GM12878 (cell line): Measurements from ENCODE around the gene WWOX. TPM values are rescaled to one million over a fixed set of nuclear protein-coding genes. Genes with fewer than 3 reads are reported as not detected.

Source experiments
- ATAC-seq: fragments of 200-7000 bp; cut with Tn5 transposase; 3 replicates; pipeline ENCODE4 v1.9.1; 2020; ENCODE audit warnings: mild to moderate bottlenecking, moderate library complexity
- BruUV-seq: library from RNA; stranded (reverse); fragments of 400-500 nt; replicated peaks from 2 replicates; lab custom pipeline; 2021; lab: Mats Ljungman, UMichigan
- CTCF ChIA-PET: fragments of 300-600 bp; sonication (Branson Sonifier 250); formaldehyde crosslinking; extraction: SDS; loops from one replicate; lab custom pipeline; 2021; ENCODE audit warnings: inconsistent platforms; lab: Yijun Ruan, JAX
- POLR2A ChIA-PET: fragments of 350-600 bp; formaldehyde crosslinking; extraction: SDS; loops from one replicate; lab custom pipeline; 2021; ENCODE audit warnings: inconsistent platforms; lab: Charles Lee
- RAD21 ChIA-PET: fragments of 300-600 bp; sonication (Branson Sonifier 250); formaldehyde crosslinking; loops from one replicate; lab custom pipeline; 2023; ENCODE audit warnings: antibody characterized with exemption; ENCODE audit not compliant: unreplicated experiment; lab: Charles Lee
- SMC1A ChIA-PET: fragments of 300-600 bp; sonication (Branson Sonifier 250); formaldehyde crosslinking; loops from one replicate; lab custom pipeline; 2023; ENCODE audit not compliant: unreplicated experiment, uncharacterized antibody; lab: Charles Lee
- DNase-seq: peaks from one replicate; pipeline ENCODE4 v3.0.0-alpha.2; 2011; ENCODE audit warnings: low read depth, low spot score
- FAIRE-seq: peaks from 3 replicates; lab custom pipeline; 2011; peaks lifted over from hg19 to GRCh38; lab: Jason Lieb, UNC
- H2AFZ ChIP-seq: 2 replicates; pipeline ENCODE4 v1.6.0; 2011; ENCODE audit warnings: low read depth, low read length, control low read depth; ENCODE audit not compliant: control insufficient read depth
- H3K27ac ChIP-seq: 2 replicates; pipeline ENCODE4 v1.5.1; 2011; ENCODE audit warnings: control low read depth; ENCODE audit not compliant: control insufficient read depth, insufficient read depth
- H3K27me3 ChIP-seq, 2 experiments: replicated peaks in 1 of 2; 2 replicates each; pipeline versions ENCODE4 v1.6.0 to v1.6.1; 2011; ENCODE audit warnings: low read length in 1 of 2; ENCODE audit not compliant: control insufficient read depth in 2 of 2, insufficient read depth in 2 of 2
- H3K36me3 ChIP-seq, 2 experiments: 2 replicates each; pipeline ENCODE4 v1.5.1; 2011; ENCODE audit warnings: low read length in 1 of 2; ENCODE audit not compliant: control insufficient read depth in 2 of 2, insufficient read depth in 2 of 2
- H3K4me1 ChIP-seq: 2 replicates; pipeline ENCODE4 v1.6.1; 2011; ENCODE audit warnings: mild to moderate bottlenecking, low read length, moderate library complexity, mixed read lengths; ENCODE audit not compliant: control insufficient read depth, insufficient read depth
- H3K4me2 ChIP-seq: 2 replicates; pipeline ENCODE4 v1.6.0; 2011; ENCODE audit warnings: control low read depth; ENCODE audit not compliant: control insufficient read depth, insufficient read depth
- H3K4me3 ChIP-seq: fragments of 200-600 bp; sonication (generic); 2 replicates; pipeline ENCODE4 v1.5.1; 2016
- H3K79me2 ChIP-seq: 2 replicates; pipeline ENCODE4 v1.6.0; 2011; ENCODE audit warnings: low read length; ENCODE audit not compliant: control insufficient read depth, insufficient read depth
- H3K9ac ChIP-seq: 2 replicates; pipeline ENCODE4 v1.8.0; 2011; ENCODE audit warnings: low read length, control low read depth, mixed read lengths; ENCODE audit not compliant: control insufficient read depth, insufficient read depth
- H3K9me3 ChIP-seq: replicated peaks from 3 replicates; pipeline ENCODE4 v1.5.1; 2011; ENCODE audit warnings: mild to moderate bottlenecking, low read length; ENCODE audit not compliant: control insufficient read depth, insufficient read depth
- H4K20me1 ChIP-seq: 2 replicates; pipeline ENCODE4 v1.6.0; 2011; ENCODE audit not compliant: control insufficient read depth, insufficient read depth
- CBX5 ChIP-seq: sonication (generic); IDR thresholded peaks from 2 replicates; pipeline ENCODE4 v1.6.1; 2016; ENCODE audit warnings: low read depth, moderate library complexity, mild to moderate bottlenecking, inconsistent platforms
- CHD2 ChIP-seq: IDR thresholded peaks from 2 replicates; pipeline ENCODE4 v1.6.1; 2011; ENCODE audit warnings: low read depth, low read length, improper control_type of control experiment, borderline replicate concordance
- CHD4 ChIP-seq: fragments of 200-600 bp; sonication (generic); IDR thresholded peaks from 2 replicates; pipeline ENCODE4 v1.6.1; 2016; ENCODE audit warnings: mild to moderate bottlenecking
- CREM ChIP-seq: IDR thresholded peaks from 2 replicates; pipeline ENCODE4 v1.6.1; 2014; ENCODE audit warnings: antibody characterized with exemption, low read depth
- HDGF ChIP-seq: fragments of 450-650 bp; IDR thresholded peaks from 2 replicates; pipeline ENCODE4 v1.6.1; 2016; ENCODE audit warnings: antibody characterized with exemption
- MEF2B ChIP-seq: fragments of 450-650 bp; IDR thresholded peaks from 2 replicates; pipeline ENCODE4 v1.6.1; 2018; ENCODE audit warnings: mild to moderate bottlenecking, moderate library complexity; ENCODE audit not compliant: partially characterized antibody, poor library complexity, severe bottlenecking
- RUNX3 ChIP-seq: IDR thresholded peaks from 2 replicates; pipeline ENCODE4 v1.6.1; 2012; ENCODE audit warnings: low read length, inconsistent platforms
- SIN3A ChIP-seq: IDR thresholded peaks from 2 replicates; pipeline ENCODE4 v1.6.1; 2012; ENCODE audit warnings: low read depth, low read length, improper control_type of control experiment
- SIX5 ChIP-seq: IDR thresholded peaks from 2 replicates; pipeline ENCODE4 v1.6.1; 2011; ENCODE audit warnings: mild to moderate bottlenecking, low read depth, low read length, moderate library complexity; ENCODE audit not compliant: severe bottlenecking
- SMAD5 ChIP-seq: IDR thresholded peaks from 2 replicates; pipeline ENCODE4 v1.6.1; 2016; ENCODE audit warnings: antibody characterized with exemption, low read depth
- SPI1 ChIP-seq: IDR thresholded peaks from 2 replicates; pipeline ENCODE4 v1.6.1; 2011; ENCODE audit warnings: low read depth, mild to moderate bottlenecking, low read length, moderate library complexity, borderline replicate concordance; ENCODE audit not compliant: insufficient read depth
- STAT3 ChIP-seq: IDR thresholded peaks from 2 replicates; pipeline ENCODE4 v1.6.1; 2011; ENCODE audit warnings: low read depth, low read length, improper control_type of control experiment
- TCF7 ChIP-seq: IDR thresholded peaks from 2 replicates; pipeline ENCODE4 v1.6.1; 2014; ENCODE audit warnings: antibody characterized with exemption, borderline replicate concordance
- YY1 ChIP-seq: IDR thresholded peaks from 2 replicates; pipeline ENCODE4 v1.6.1; 2011; ENCODE audit warnings: low read depth, mild to moderate bottlenecking, low read length
- ZSCAN29 ChIP-seq: fragments of 450-650 bp; IDR thresholded peaks from 2 replicates; pipeline ENCODE4 v1.6.1; 2017; ENCODE audit warnings: mild to moderate bottlenecking, moderate library complexity
- WGBS: methylation state at CpG from one replicate; pipeline ENCODE4 v1.1.6; 2016; ENCODE audit warnings: low lambda C conversion rate; ENCODE audit not compliant: insufficient replicate concordance, insufficient coverage; ENCODE audit errors: missing lambda C conversion rate; 5-methylcytosine and 5-hydroxymethylcytosine counted together
- in situ Hi-C: fragments of 300-500 bp; cut with MboI; formaldehyde crosslinking; loops from 9 replicates; pipeline ENCODE4 v1.14.3; 2018; ENCODE audit warnings: mixed read lengths
- intact Hi-C: fragments of 100-400 bp; cut with micrococcal nuclease; formaldehyde crosslinking; loops from one replicate; pipeline ENCODE4 v1.14.2; 2022; ENCODE audit not compliant: unreplicated experiment
- polyA plus RNA-seq, 11 experiments: library from polyadenylated mRNA; depleted of rRNA in 4 of 11; unstranded in 6 of 11; stranded (reverse) in 5 of 11; fragments of >200 nt; fragmentation: Nextera tagmentation in 4 of 11; fragmentation: Illumina TruSeq in 1 of 11; extraction: Ambion mirVana in 4 of 11; extraction: Trizol in 1 of 11; gene quantifications; 1 replicate in 1 of 11; 2 replicates in 10 of 11; pipeline versions ENCODE4 v1.2.1 to v1.2.3, GENCODE V29; 2011 to 2016; ENCODE audit warnings: inconsistent platforms in 2 of 11, missing spikeins in 2 of 11, low read depth in 1 of 11
- total RNA-seq, 4 experiments: library from RNA; depleted of rRNA in 3 of 4; stranded (reverse); fragments of >200 nt in 3 of 4; fragmentation: Illumina TruSeq in 1 of 4; extraction: Trizol in 1 of 4; gene quantifications; 2 replicates each; pipeline versions ENCODE4 v1.2.1 to v1.2.3, GENCODE V29; 2013 to 2021
- TF ChIP-seq, protein P1 (sequence below): fragments of 450-650 bp; IDR thresholded peaks from 2 replicates; pipeline ENCODE4 v1.6.1; 2016; ENCODE audit warnings: mild to moderate bottlenecking
- TF ChIP-seq, protein P2 (sequence below): fragments of 450-650 bp; IDR thresholded peaks from 2 replicates; pipeline ENCODE4 v1.6.1; 2014; ENCODE audit warnings: mild to moderate bottlenecking
- TF ChIP-seq, protein P3 (sequence below): fragments of 450-650 bp; conservative IDR thresholded peaks from 2 replicates; pipeline ENCODE4 v1.6.1; 2017; ENCODE audit warnings: mild to moderate bottlenecking, moderate library complexity

The WWOX gene
- total and polyA plus RNA-seq, 10 of the 15 experiments (the other 5 are each of a cell fraction or from before 2014, with no cell fraction given): 2.8 to 24.4 (median 17.8) TPM

DNA sequence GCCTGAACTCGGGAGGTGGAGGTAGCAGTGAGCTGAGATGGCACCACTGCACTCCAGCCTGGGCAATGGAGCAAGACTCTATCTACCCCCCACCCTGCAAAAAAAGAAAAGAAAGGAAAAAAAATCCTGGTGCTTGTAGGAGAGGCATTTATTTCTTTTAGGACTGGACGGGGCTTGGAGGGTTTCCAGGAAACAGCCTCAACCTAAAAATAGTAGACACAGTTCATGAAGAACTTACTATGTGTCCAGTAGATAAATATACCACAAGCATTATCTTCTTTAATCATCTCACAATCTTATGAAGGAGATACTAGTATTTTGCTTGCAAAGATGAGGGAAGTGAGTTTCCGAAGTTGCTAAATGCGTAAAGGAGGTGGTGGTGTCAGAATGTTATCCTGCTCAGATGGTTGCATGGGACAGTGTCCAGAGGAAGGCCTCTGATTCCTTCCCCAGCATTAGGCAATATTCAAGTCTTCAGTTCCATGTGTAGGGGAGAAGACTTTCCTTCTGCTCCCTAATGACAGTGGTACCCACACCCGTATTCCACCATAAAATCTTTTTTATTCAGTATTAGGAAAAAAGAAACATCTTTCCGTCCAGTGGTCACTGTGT lies 263.2 kb downstream of the WWOX start (continued):
- TF ChIP-seq YY1 (no peak), CBX5 (no peak), CHD2 (no peak), SIX5 (no peak), MEF2B (no peak), RUNX3 (no peak), STAT3 (no peak), TCF7 (no peak), CREM (no peak), CHD4 (no peak)

DNA sequence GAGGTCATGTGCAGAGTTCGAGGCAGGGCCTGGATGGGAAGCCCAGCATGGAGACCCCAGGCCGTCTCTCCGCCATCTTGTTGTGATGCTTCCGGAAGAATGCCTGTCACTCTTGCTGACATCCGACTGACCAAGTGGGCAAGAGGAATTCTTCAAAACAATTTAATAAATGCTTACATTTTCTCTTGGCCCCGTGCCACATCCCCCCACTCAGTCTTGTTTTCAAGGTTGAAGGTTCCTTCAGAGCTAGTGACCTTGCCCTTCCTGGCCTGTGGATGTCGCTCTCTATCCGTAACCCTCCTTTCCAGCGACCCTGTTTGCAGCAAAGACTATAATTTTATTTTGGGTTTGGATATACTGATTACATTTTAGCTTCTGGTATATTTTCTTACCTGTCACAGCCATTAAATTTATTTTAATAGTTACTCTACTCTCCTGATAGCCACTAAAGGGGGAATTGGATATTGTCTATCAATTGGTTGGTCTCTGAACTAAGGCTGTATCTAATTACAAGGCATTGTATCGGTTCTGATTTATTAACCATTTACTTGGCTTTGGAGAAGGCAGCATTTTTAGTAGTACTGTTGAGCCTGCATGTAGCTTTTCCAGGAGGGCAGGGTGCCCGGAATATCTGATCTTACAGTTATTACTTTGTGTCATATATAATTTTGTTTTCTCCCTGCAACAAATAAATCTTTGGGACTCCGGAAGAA lies 264.5 kb downstream of the WWOX start:
- POLR2A ChIA-PET: no interaction called here
- Histone ChIP-seq H3K9me3 (no peaks in the 10 kb centered on the region), H4K20me1 (no peaks in the 10 kb centered on the region), H3K27ac (no peak overlapping the region), H3K27me3 (no peaks in the 10 kb centered on the region), H3K79me2 (no peaks in the 10 kb centered on the region), H2AFZ (no peak overlapping the region), H3K4me2 (no peak overlapping the region), H3K4me1 (no peaks in the 10 kb centered on the region), H3K9ac (no peak overlapping the region), H3K4me3 (no peak overlapping the region), H3K36me3 (no peaks in the 10 kb centered on the region)
- no TSS peak for BruUV-seq
- SMC1A ChIA-PET: no interaction called here
- CTCF ChIA-PET: no interaction called here
- ATAC-seq (no peak), DNase-seq (no peak), FAIRE-seq (no peak)
- RAD21 ChIA-PET: no interaction called here
- WGBS: 69% methylated on average over 11 of the region's 12 CpGs
- intact Hi-C loops: no loop called here
- in situ Hi-C loops: no loop called here
- TF ChIP-seq SMAD5 (no peak), SIN3A (no peak), HDGF (no peak), ZSCAN29 (no peak), SPI1 (no peak)
- TF ChIP-seq, protein P1, sequence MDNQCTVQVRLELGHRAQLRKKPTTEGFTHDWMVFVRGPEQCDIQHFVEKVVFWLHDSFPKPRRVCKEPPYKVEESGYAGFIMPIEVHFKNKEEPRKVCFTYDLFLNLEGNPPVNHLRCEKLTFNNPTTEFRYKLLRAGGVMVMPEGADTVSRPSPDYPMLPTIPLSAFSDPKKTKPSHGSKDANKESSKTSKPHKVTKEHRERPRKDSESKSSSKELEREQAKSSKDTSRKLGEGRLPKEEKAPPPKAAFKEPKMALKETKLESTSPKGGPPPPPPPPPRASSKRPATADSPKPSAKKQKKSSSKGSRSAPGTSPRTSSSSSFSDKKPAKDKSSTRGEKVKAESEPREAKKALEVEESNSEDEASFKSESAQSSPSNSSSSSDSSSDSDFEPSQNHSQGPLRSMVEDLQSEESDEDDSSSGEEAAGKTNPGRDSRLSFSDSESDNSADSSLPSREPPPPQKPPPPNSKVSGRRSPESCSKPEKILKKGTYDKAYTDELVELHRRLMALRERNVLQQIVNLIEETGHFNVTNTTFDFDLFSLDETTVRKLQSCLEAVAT: no peak
- TF ChIP-seq, protein P2, sequence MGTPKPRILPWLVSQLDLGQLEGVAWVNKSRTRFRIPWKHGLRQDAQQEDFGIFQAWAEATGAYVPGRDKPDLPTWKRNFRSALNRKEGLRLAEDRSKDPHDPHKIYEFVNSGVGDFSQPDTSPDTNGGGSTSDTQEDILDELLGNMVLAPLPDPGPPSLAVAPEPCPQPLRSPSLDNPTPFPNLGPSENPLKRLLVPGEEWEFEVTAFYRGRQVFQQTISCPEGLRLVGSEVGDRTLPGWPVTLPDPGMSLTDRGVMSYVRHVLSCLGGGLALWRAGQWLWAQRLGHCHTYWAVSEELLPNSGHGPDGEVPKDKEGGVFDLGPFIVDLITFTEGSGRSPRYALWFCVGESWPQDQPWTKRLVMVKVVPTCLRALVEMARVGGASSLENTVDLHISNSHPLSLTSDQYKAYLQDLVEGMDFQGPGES: no peak
- TF ChIP-seq, protein P3, sequence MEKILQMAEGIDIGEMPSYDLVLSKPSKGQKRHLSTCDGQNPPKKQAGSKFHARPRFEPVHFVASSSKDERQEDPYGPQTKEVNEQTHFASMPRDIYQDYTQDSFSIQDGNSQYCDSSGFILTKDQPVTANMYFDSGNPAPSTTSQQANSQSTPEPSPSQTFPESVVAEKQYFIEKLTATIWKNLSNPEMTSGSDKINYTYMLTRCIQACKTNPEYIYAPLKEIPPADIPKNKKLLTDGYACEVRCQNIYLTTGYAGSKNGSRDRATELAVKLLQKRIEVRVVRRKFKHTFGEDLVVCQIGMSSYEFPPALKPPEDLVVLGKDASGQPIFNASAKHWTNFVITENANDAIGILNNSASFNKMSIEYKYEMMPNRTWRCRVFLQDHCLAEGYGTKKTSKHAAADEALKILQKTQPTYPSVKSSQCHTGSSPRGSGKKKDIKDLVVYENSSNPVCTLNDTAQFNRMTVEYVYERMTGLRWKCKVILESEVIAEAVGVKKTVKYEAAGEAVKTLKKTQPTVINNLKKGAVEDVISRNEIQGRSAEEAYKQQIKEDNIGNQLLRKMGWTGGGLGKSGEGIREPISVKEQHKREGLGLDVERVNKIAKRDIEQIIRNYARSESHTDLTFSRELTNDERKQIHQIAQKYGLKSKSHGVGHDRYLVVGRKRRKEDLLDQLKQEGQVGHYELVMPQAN: no peak
